Parathyroid adenoma (tissue), 2 donors: ENCODE results near the gene TRIM24.

ENCODE experiments used
- H2AFZ ChIP-seq: fragments of 300-600 bp; sonication (generic); one replicate; pipeline ENCODE4 v1.7.0; 2017; ENCODE audit warnings: antibody characterized with exemption, mild to moderate bottlenecking
- H3K27ac ChIP-seq: fragments of 300-600 bp; sonication (generic); one replicate; pipeline ENCODE4 v1.7.0; 2017
- H3K27me3 ChIP-seq: fragments of 300-600 bp; sonication (generic); one replicate; pipeline ENCODE4 v1.7.0; 2017; ENCODE audit warnings: low read length; ENCODE audit not compliant: control insufficient read depth, insufficient read depth
- H3K36me3 ChIP-seq: fragments of 300-600 bp; sonication (generic); one replicate; pipeline ENCODE4 v1.7.0; 2017; ENCODE audit warnings: low read length; ENCODE audit not compliant: control insufficient read depth, insufficient read depth
- H3K4me1 ChIP-seq: fragments of 300-600 bp; sonication (generic); one replicate; pipeline ENCODE4 v1.7.0; 2017; ENCODE audit warnings: control low read depth
- H3K4me2 ChIP-seq: fragments of 300-600 bp; sonication (generic); one replicate; pipeline ENCODE4 v1.7.0; 2017; ENCODE audit warnings: low read length
- H3K4me3 ChIP-seq: fragments of 300-600 bp; sonication (generic); one replicate; pipeline ENCODE4 v1.7.0; 2017; ENCODE audit warnings: low read depth, low read length
- H3K79me2 ChIP-seq: fragments of 300-600 bp; sonication (generic); one replicate; pipeline ENCODE4 v1.7.0; 2017; ENCODE audit warnings: control low read depth
- H3K9ac ChIP-seq: fragments of 300-600 bp; sonication (generic); one replicate; pipeline ENCODE4 v1.7.0; 2017; ENCODE audit warnings: mild to moderate bottlenecking
- H3K9me3 ChIP-seq: fragments of 300-600 bp; sonication (generic); one replicate; pipeline ENCODE4 v1.7.0; 2017; ENCODE audit warnings: low read length; ENCODE audit not compliant: control insufficient read depth
- TF ChIP-seq, protein P1 (sequence below): fragments of 300-600 bp; sonication (generic); IDR thresholded peaks from one replicate; pipeline ENCODE4 v1.7.0; 2017; ENCODE audit warnings: antibody characterized with exemption, mild to moderate bottlenecking
- donor health status: primary hyperparathyroidism.

The TRIM24 gene

DNA sequence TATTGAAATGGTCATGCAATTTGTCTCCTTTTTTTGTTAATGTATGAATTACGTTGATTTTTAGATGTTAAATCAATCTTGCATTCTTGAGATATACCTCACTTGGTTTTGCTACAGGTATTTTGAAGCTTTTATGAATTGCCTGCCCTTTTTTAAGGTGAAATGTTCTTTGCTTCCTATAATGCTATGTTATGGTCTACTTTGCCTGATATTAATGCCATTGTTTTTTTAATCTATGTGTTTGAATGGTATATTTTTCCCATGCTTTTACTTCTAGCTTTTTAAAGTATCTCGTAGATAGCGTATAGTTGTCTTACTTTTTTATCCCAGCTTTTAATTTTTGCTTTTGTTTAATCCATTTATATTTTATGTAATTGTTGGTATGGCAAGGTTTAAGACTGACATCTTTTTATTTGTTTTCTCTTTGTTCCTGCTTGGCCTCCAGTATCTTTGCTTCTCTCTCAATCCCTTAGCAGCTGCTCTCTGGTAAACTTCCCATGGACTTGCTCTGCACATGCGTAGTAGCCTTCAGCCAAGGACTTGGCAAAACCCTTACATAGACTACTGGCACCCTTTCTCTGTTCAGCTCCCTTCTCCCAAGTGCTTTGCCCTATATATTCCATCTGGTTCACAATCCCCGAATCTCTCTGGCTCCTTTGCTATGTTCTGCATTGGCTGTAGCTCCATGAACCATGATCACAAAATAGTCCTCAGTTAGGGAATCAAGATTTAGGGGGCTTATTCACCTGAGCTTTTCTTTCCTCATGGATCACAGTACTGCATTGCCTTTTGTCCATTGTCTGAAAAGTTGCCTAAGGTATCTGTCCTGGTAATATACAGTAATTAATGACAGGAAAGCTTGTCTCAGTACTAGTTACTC is 8.4 kb downstream of the TRIM24 start:
- Histone ChIP-seq H3K9me3 (no peaks in the 10 kb centered on the region), H2AFZ (no peak overlapping the region), H3K27me3 (no peaks in the 10 kb centered on the region), H3K79me2 (peaks cover 55% of the 10 kb centered on the region), H3K4me1 (peaks cover 3% of the 10 kb centered on the region), H3K27ac (no peak overlapping the region), H3K4me3 (no peak overlapping the region), H3K9ac (no peak overlapping the region), H3K36me3 (no peaks in the 10 kb centered on the region), H3K4me2 (no peak overlapping the region)
- TF ChIP-seq, protein P1, sequence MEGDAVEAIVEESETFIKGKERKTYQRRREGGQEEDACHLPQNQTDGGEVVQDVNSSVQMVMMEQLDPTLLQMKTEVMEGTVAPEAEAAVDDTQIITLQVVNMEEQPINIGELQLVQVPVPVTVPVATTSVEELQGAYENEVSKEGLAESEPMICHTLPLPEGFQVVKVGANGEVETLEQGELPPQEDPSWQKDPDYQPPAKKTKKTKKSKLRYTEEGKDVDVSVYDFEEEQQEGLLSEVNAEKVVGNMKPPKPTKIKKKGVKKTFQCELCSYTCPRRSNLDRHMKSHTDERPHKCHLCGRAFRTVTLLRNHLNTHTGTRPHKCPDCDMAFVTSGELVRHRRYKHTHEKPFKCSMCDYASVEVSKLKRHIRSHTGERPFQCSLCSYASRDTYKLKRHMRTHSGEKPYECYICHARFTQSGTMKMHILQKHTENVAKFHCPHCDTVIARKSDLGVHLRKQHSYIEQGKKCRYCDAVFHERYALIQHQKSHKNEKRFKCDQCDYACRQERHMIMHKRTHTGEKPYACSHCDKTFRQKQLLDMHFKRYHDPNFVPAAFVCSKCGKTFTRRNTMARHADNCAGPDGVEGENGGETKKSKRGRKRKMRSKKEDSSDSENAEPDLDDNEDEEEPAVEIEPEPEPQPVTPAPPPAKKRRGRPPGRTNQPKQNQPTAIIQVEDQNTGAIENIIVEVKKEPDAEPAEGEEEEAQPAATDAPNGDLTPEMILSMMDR = no peak

DNA sequence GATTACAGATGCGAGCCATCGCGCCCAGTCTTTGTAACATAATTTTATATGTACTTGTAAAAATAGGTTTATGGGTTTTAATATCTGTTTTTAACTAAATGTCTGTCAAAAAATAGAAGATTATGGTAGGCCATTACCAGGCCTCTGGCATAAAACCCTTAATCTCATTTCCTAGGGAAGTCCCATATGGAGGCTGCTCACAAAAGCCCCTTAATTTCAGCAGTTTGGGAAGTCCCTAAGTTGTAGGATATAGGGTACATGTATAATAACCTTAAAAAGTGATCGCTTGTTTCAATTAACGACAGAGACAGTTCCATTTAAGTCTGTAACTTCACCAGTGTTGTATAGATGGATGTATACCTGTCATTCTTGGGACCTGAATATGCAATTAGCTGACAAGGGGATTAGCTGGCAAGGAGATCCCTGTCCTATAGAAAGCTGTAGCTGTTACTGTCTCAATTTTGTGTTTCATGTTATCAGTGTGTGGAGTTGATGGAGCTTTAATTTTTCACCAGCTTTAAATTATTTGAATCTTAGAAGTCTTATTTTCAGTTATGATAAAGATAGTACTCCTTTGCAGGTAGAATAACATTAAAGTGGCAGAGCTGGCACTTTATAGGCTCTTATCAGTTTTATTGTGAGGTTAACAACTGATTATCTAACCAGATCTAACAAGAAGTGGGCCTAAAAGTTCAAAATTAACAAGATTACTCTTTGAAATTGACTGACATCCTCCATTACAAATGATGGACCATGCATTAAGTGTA is 10.5 kb downstream of the TRIM24 start:
- H3K79me2 ChIP-seq = peaks cover 56% of the 10 kb centered on the region

DNA sequence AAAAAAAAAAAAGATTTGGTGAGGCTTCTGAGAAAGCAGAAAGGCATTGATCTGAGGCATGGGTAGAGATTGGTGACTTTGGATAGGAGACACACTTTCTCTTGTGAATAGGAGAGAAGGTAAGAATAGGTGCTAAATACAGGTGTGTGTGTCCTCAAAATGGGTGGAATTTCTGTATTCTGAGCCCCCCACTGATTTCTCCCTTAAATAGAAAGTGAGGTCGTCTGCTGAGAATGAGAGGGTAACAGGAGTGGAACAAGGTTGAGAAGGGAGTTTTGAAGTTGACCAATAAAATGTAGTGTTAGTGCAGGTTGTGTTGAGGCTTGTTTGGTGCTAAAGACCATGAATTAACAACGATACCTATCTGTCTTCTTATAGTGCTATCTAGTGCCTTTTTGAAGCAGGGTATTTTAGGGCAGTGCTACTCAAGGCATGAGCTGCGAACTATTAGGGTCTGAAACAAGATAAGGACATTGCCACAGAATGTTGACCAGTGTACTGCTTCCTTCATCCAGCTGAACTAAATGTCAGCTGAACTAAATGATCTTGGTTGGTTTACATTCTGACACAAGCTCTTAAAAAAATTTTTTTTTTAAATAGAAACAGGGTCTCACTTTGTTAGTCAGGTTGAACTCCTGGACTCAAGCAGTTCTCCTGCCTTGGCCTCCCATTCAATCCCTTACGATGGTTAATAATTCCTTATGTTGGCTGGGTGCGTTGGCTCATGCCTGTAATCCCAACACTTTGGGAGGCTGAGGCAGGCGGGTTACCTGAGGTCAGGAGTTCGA is 12.4 kb downstream of the TRIM24 start:
- Histone ChIP-seq H2AFZ (no peak overlapping the region), H3K79me2 (peaks cover 49% of the 10 kb centered on the region), H3K4me3 (no peak overlapping the region), H3K4me1 (peaks cover 11% of the 10 kb centered on the region), H3K9me3 (no peaks in the 10 kb centered on the region), H3K4me2 (no peak overlapping the region), H3K27ac (no peak overlapping the region), H3K36me3 (no peaks in the 10 kb centered on the region), H3K27me3 (no peaks in the 10 kb centered on the region), H3K9ac (no peak overlapping the region)
- TF ChIP-seq, protein P1 = no peak

More for the DNA sequence above, 10.5 kb downstream of the TRIM24 start:
- Histone ChIP-seq H3K9ac (no peak overlapping the region), H3K27me3 (no peaks in the 10 kb centered on the region), H3K27ac (no peak overlapping the region), H3K4me3 (no peak overlapping the region), H3K36me3 (no peaks in the 10 kb centered on the region), H2AFZ (no peak overlapping the region), H3K4me2 (no peak overlapping the region), H3K4me1 (peaks cover 11% of the 10 kb centered on the region), H3K9me3 (no peaks in the 10 kb centered on the region)
- TF ChIP-seq, protein P1 = no peak

DNA sequence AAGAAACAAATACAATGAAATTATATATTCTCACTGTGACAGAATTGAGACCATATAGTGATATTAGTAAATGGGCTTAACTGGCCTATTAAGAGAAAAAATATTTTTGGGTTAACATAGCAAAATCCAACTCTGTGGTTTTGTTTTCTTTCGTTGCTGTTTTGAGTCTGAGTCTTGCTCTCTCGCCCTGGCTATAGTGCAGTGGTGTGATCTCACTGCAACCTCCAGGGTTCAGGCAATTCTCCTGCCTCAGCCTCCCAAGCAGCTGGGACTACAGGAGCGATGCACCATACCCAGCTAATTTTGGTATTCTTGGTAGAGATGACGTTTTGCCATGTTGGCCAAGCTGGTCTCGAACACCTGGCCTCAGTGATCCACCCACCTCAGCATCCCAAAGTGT is 15.3 kb downstream of the TRIM24 start:
- Histone ChIP-seq H2AFZ (no peak overlapping the region), H3K4me2 (no peak overlapping the region), H3K79me2 (peaks cover 42% of the 10 kb centered on the region), H3K27me3 (no peaks in the 10 kb centered on the region), H3K4me3 (no peak overlapping the region), H3K27ac (no peak overlapping the region), H3K4me1 (peaks cover 8% of the 10 kb centered on the region), H3K9me3 (no peaks in the 10 kb centered on the region), H3K36me3 (no peaks in the 10 kb centered on the region), H3K9ac (no peak overlapping the region)
- TF ChIP-seq, protein P1 = no peak
